Astrocyte of the hippocampus (primary cell): ENCODE measurements around the gene TRIM41.
"Not testable (repeated sequence)": the region's sequence is repeated elsewhere in the genome, so short reads cannot be mapped to it uniquely, and the experiment has no call there.

Experiments
- DNase-seq: peaks from one replicate; pipeline ENCODE4 v3.0.0; 2011; ENCODE audit warnings: low read depth, low spot score

TRIM41 gene

GRCh38 chr5:181283841-181284755 lies 61.0 kb downstream of the TRIM41 start:
- DNase-seq, result not testable (repeated sequence)
